Measurements from ENCODE around the gene TCP1.

GRCh38 chr6:159762681-159763293, 26.6 kb downstream of the TCP1 start:
- no peak for TF ChIP-seq ZNF274 (IDR thresholded peaks at IDR 0.05; ENCODE audit: low read depth, low read length)
- TF ChIP-seq SUZ12 (IDR thresholded peaks at IDR 0.05; ENCODE audit: extremely low read depth, insufficient read depth, insufficient read length) = no peak
